Activated CD4-positive, alpha-beta T cell treated with anti-CD3 and anti-CD28 coated beads, Interleukin-2, Interleukin-4, amounts not matched to agents 100 ng/mL and 50 ng/mL, durations not matched to agents 16 hours and 8 hours (primary cell): ENCODE measurements around the gene ENPEP.
"Not testable (repeated sequence)": the region's sequence is repeated elsewhere in the genome, so short reads cannot be mapped to it uniquely, and the experiment has no call there.

Experiments used
- DNase-seq: peaks from one replicate; pipeline ENCODE4 v3.0.0-alpha.2; 2020; ENCODE audit warnings: low spot score

The ENPEP gene

DNA sequence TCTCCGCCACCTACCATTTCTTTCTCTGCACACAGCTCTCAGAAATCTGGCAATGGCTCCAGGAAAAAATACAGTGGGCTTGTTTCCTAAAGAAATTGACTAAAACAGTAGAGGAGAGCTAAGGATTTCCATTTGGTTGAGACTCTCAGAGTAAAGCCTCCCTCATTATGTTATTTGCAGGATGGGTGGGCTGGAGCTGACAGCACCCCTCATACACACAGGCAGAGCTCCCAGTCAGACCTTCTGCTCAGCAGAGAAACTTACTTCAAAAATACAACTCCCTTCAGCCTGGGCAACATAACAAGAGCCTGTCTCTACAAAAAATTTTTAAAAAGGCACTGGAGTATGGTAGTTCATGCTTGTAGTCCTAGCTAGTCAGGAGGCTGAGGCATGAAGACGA, 44.9 kb downstream of the ENPEP start:
- no peak for DNase-seq

GRCh38 chr4:110526589-110526988, 50.6 kb downstream of the ENPEP start:
- no peak for DNase-seq

DNA sequence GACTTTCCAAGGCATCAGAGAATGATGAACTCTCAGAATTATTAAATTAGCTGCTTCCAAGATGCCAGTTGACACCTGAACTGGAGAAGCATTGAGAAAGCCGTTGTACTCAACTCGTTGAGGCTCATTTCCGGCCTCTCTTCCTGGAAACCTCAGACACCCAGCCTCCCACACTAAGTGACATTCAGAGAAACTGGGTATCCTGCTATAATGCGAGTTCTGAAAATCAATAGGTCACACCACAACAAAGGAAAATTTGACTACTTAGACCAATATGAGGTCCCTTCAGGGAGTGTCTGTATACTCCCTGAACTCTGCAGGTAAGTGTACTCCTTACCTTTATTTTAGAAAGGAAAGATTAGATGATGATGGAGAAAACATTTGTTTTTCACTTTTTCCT, 51.2 kb downstream of the ENPEP start:
- peak; percentile 50 for DNase-seq

GRCh38 chr4:110532901-110533589, 57.1 kb downstream of the ENPEP start:
- DNase-seq, result no peak

GRCh38 chr4:110533590-110533910, 57.6 kb downstream of the ENPEP start:
- DNase-seq, result no peak

- DNase-seq, result no peak
Observed at GRCh38 chr4:110533940-110534339, 58.0 kb downstream of the ENPEP start.

GRCh38 chr4:110540581-110540980, 64.6 kb downstream of the ENPEP start:
- no peak for DNase-seq

DNA sequence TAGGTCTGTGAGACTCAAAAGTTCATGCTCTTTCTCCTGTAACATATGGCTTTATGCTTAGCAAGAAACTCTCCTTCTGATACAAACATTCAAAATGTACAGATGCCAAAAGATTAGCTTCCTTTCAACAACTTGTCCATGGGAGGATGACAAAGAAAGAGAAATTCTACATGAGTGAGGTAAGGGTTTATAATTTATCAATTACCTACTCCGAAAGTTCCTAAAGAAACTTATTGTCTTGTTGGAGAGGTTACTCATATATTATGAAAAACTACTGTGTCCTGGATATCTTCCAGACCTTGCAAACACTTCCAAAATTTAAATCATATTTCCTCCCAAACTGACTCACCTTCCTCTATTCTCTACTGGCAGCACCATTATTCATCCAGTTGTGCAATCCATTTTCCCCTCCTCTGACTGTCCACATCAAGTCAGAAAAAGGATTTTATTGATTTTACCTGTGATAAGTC, 65.1 kb downstream of the ENPEP start:
- DNase-seq, result no peak

DNA sequence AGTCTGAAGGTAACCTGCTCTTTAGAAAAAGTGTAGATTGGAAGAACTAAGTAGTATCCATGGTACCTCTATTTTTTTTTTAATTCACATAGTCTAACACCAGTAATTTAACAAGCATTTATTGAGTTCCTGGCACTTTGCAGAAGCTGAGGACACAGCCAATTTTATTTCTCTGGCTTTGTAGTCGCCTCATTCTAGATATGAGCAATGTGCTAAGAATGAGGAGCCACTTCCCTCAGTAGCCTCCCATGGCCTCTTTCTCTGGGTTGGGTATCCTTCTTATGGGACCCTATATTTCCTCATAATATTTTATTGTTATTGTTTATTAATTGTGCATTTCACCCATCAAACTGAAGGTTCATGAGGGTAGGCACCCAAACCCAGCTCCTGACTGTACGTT, 67.6 kb downstream of the ENPEP start:
- DNase-seq, result no peak

DNA sequence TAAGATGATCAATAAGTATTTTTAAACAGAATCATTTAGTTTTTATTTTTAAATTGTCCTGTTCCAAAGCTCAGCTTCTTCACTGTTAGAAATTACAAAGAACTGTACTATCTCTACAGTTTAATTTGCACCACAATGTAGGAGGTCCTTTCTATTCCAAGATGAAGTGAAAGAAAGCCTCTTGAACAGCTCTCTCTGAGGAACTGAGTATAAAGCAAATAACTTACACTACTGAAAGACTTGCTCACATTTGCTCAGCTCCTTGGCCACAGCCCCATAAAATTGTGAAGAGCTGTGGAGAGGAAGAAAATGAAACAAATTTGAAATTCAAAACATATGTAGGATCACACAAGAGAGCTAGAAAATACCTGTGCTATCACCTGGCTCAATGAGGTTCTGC, 68.6 kb downstream of the ENPEP start:
- DNase-seq, result no peak

DNA sequence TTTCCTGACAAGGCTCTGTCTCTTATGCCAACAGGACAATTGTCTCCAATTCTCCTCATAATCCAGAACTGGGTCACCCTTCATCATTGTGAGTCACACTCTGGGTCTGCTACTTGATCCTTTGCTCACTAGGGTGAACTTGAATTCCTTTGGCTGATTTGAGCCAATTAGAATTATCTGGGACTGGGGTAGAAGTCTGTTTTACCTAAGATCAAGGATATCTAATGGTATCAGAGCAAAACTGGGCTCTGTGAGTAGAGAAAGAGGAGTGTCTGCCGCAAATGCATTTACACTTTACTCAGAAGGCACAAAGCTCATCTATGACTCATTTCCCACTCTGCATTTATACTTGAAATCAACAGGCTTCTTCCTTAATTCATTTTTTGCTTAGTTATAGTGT, 74.3 kb downstream of the ENPEP start:
- DNase-seq, result no peak

- no peak for DNase-seq
Observed at GRCh38 chr4:110553197-110553596, 77.2 kb downstream of the ENPEP start.

DNA sequence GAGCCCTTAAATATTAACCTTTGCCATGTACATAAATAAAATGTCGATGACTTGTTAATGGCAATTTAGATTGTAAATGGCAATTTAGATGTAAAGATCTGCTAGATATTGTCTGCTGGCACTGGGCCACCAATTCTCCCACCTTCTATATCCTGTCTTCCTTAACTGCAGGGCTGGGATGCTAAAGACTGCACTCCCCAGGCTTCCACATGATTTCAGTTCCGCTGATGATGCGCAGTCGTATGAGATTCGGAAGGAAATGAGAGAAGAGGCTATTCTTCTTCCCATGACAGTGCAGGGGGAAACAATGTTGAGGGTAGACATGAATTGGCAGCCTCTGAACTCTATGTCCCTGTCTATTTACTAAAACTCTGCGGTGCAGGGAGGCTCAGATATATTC, 91.3 kb downstream of the ENPEP start:
- no peak for DNase-seq

GRCh38 chr4:110576696-110577095, 100.7 kb downstream of the ENPEP start:
- not testable (repeated sequence) for DNase-seq

GRCh38 chr4:110586131-110586850, 110.3 kb downstream of the ENPEP start:
- no peak for DNase-seq

DNA sequence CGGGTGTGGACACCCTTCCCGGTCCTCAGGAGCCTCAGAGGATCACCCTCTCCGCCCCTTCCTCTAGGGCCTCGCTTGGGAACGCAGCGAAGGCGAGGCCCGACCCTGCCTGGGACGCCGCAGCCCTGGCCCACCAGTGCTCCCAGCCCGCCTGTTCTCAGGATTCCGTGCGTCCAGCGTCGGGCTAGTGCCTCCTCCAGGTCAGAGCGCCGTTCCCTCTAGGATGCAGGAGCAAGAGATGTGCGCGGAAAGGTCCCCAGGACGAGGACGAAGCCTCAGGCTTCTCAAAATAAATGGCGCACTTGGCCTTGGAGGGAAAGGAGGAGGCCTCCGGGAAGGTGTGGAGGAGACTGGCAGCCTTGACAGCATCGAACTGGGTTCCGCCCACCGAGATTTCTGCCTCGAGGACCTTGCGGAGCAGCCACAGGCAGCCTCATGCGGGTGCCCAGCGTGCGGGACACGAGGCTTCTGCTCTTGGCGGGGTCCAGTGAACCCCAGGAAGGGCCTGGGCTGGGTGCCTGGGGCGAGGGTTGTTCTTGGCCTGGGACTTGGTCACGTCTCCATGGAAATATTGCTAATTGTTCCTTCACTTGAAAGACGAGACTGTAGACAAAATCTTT, 111.8 kb downstream of the ENPEP start:
- no peak for DNase-seq

DNA sequence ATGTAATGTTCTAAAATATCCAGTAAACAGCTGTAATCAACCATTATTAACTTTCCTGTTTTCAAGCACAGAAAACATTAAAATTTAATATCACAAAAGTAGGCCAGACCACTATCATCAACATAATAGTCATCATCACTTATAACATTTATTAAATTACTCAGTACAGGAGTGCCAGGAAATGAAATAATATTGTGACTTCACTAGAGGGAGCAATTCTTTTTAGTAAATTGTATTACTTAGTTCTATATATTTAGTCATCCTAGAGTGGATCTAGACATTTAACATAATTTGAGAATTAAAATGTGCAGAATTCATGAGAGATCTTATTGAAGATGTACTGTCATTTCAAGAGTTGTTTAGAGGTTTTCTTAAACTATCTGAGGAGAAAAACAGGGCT, 113.3 kb downstream of the ENPEP start:
- no peak for DNase-seq

GRCh38 chr4:110595583-110595982, 119.6 kb downstream of the ENPEP start:
- DNase-seq, result no peak

DNA sequence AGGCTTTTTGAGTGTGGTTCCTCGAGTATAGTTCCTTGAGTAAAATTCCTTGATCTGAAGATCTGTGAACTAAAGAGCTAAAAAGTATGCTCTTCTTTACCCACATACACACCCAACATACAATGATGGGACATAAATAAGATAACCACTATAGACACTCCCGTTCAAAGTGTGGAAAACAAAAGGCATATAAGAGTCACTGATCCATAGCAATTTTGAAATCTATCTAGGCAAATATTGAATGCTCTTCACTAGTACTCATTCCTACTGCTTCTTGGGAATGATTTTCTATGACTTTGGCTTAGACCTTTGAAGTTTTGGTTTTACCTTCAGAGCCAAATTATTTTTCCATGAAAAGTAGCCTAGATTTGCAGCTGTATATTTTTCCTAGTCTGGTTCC, 120.5 kb downstream of the ENPEP start:
- DNase-seq, result no peak

DNA sequence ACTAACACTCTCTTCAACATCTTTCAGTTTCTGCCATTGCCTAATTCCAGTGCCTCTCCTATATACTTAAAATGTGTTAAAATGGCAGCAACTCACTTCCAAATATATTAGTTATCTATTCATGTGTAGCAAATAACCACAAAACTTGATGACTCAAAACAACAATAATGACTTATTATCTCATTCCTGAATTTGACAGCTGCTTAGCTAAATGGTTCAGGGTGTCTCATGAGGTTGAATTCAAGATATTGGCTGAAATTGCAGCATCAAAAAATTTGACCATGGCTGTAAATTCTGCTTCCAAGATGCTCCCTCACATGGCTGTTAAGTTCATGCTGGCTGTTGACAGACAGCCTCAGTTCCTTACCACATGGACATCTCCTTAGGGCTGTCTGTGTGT, 121.6 kb downstream of the ENPEP start:
- DNase-seq, result no peak

DNA sequence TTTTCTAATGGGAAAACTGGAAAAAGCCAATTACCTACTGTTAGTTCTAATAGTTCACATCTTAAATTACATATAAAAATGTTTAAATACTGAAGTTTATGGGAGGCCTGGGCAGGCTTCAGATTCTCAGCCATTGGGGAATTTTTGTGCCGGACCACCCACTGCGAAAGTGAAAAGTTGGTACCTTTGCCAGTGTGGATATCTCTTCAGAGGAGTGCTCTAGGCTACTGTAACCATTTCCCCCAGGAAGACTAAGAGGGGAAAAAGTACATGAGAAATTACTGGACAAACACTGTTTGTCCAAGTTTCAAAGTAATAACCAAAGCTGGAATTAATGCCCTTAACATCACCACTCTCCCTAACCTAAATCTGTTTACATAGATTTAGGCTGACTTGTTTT, 126.1 kb downstream of the ENPEP start:
- no peak for DNase-seq

DNA sequence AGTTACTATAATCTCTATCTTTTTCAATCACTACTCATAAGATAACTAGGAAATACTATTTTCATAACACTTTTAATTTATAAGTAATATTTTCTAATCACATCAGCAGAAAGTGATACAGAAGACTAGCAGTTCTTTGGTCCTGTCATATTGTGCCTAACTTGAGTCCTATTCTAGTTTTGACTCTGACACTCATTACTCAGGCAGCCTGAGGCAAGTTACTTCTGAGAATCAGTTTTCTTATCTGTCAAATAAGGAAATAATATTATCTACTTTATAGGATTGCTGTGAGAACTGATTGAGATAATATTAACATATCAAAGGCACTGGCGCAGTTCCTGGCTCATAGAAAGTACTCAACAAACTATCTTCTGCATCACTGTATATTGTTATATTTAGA, 129.1 kb downstream of the ENPEP start:
- no peak for DNase-seq

GRCh38 chr4:110609044-110609750, 133.2 kb downstream of the ENPEP start:
- DNase-seq, result no peak
